GM12874 (cell line): ENCODE measurements around the gene NDN.

Experiments
- TF ChIP-seq, protein P1 (sequence below): IDR thresholded peaks from 2 replicates; pipeline ENCODE4 v1.5.1; 2011; ENCODE audit warnings: low read depth, mild to moderate bottlenecking, control low read depth, low read length, moderate library complexity; ENCODE audit not compliant: insufficient read depth

NDN gene, protein sequence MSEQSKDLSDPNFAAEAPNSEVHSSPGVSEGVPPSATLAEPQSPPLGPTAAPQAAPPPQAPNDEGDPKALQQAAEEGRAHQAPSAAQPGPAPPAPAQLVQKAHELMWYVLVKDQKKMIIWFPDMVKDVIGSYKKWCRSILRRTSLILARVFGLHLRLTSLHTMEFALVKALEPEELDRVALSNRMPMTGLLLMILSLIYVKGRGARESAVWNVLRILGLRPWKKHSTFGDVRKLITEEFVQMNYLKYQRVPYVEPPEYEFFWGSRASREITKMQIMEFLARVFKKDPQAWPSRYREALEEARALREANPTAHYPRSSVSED

DNA sequence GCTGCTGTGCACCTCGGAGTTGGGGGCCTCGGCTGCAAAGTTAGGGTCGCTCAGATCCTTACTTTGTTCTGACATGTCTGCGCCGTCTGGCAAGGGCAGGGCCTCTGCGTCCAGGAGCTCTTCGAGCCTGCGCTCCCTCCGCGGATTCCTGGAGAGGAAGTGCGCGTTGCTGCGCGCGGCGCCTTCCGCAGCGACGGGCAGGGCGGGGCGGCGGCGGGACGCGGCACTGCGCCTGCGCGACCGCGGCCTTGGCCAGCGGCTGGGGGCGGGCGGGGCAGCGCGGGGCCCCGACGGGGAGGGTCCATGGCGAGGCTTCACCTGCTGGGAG is at the start of gene NDN:
Gene NDN (minus strand): TSS at position 163 of the 328 bp plus-strand sequence. CDS start 88 bp downstream, at position 75.
- TF ChIP-seq, protein P1, sequence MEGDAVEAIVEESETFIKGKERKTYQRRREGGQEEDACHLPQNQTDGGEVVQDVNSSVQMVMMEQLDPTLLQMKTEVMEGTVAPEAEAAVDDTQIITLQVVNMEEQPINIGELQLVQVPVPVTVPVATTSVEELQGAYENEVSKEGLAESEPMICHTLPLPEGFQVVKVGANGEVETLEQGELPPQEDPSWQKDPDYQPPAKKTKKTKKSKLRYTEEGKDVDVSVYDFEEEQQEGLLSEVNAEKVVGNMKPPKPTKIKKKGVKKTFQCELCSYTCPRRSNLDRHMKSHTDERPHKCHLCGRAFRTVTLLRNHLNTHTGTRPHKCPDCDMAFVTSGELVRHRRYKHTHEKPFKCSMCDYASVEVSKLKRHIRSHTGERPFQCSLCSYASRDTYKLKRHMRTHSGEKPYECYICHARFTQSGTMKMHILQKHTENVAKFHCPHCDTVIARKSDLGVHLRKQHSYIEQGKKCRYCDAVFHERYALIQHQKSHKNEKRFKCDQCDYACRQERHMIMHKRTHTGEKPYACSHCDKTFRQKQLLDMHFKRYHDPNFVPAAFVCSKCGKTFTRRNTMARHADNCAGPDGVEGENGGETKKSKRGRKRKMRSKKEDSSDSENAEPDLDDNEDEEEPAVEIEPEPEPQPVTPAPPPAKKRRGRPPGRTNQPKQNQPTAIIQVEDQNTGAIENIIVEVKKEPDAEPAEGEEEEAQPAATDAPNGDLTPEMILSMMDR: no peak

DNA sequence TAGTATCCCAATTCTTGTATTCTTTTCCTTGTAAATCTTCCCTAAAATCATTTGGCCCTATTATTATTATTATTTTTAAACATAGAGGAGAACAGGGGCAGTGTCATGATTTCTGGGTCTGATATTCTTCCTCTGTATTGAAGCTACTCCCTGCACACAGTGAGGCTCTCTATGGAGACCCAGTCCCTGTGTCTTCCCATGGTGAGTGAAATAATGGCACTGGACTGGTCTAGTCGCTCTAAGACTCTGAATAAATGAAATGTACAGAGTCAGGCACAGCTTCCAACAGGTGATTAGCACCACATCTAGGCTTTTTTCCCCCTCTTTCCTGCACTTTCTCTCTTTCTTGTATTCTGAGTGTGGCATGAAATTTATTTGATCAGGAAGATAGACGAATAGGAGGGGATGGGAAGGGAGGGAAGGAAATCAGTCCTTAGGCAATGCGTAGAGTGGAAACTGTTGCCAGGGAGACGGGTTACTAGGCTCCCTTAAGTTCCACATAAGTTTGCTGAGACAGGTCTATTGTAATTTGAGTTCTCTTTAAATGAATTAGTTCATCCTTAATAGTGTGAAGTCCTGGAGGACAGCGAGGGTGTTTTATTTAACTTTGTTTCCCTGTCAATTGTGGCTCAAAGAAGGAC is 49.0 kb upstream of the NDN start:
- TF ChIP-seq, protein P1: no peak

DNA sequence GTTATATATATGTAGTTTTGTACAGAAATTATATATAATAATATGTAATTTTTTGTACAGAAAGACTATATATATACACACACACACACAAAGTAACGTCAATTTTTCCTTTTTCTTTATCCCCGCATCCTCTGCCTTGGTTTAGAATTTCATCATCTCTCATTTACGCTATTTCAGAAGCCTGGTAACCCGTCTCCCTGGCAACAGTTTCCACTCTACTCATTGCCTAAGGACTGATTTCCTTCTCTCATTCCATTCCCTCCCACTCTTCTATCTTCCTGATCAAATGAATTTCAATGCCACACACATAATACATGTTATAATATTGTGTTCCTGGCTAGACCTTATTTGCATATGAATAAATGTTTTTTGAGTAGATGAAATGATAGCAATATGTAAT is 47.8 kb upstream of the NDN start:
- TF ChIP-seq, protein P1: no peak

DNA sequence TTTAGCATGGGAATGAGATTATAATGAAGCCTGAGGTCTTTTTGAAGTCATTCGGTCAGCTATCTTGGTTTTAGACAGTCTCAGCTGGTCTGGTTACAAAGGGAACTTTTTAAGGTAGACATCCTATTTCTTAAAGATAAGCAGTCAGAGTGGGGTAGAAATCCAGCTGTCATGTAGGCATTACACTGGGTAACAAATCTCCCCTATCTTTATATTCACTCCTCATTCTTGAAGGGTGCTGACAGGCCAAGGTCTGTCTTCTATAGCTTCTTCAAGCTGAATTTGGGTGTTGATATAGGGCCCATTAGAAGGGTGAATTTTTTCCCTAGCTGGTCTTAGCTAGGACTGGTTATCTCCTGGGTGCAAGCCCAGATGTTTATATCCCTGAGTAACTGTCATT is 21.2 kb upstream of the NDN start:
- TF ChIP-seq, protein P1: no peak

DNA sequence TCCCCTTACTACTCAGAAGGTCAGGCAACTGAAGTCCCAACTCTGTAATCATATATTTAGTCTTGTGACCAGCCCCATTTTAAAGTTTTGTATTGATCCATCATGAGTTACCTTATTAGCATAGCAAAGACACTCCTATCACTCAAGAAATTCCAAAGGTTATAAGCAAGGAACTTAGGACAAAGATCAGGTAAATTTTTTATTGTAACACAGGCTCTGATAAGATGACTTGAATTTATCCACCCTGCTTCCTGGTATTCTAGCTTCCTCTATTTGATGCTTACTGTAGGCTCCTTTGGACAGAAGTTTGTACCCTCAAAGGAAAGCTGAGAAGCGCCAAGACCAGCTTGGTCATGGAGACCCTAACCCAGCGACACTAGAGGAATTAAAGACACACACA is 8.2 kb upstream of the NDN start:
- TF ChIP-seq, protein P1: no peak

DNA sequence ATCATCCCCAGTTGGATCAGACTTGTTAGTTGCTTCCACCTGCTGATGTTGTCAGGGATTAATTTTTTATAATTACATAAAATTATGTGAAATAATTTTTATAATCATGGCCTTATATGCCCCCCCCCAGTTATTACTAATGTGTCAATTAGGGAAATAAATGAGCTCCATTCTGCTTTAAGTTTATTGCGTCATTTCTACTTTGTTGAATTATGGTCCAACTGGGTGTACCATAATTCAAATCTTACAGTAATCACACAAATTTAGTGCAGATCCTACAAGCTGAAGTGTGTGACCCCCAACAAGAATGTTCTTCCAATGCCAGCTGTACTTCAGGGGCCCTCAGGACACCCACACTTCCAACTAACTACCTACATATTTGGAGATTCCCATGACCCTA is 7.5 kb upstream of the NDN start:
- TF ChIP-seq, protein P1: no peak

DNA sequence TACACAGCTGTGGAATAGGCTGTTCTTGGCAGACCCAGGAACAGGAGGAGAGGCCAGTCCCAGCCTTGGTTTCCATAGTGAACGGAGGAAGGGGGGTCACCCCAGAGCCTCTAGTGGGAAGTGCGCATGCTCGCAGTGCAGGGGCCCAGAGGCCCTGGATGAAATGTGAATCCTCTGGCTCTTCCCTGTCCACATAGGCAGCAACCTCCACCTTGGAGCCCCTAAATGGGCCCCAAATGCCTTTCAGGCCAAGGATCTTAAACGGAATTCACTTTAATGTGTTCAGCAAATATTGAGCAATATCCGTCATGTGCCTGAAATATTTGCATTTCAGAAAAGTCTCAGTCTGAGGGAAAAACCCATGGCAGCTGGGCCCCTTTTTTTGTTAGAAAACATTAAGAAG is 3.3 kb upstream of the NDN start:
- TF ChIP-seq, protein P1: no peak
